ENCODE measurements around the gene STAU1.

- no peak for TF ChIP-seq CTCF (IDR thresholded peaks at IDR 0.05)
- TF ChIP-seq EZH2 (IDR thresholded peaks at IDR 0.05) = no peak
Measured at GRCh38 chr20:49231471-49231870, 43.3 kb upstream of the STAU1 start.

Measured in neural progenitor cell (in vitro differentiated cells).